Stimulated activated CD4-positive, alpha-beta T cell treated with anti-CD3 and anti-CD28 coated beads, Interleukin-1b, Interleukin-23, amount 100 ng/mL, for 24 hours (primary cell): ENCODE results near the gene NUTM2G.
"Not testable (repeated sequence)": the region's sequence is repeated elsewhere in the genome, so short reads cannot be mapped to it uniquely, and the experiment has no call there.

ENCODE experiments used
- DNase-seq, 4 experiments: peaks; one replicate each; pipeline ENCODE4 v3.0.0-alpha.2; 2020; ENCODE audit warnings: low read depth in 4 of 4, low spot score in 1 of 4

Gene NUTM2G

GRCh38 chr9:96942181-96942580, 13.5 kb downstream of the NUTM2G start:
- DNase-seq = not testable (repeated sequence)

DNA sequence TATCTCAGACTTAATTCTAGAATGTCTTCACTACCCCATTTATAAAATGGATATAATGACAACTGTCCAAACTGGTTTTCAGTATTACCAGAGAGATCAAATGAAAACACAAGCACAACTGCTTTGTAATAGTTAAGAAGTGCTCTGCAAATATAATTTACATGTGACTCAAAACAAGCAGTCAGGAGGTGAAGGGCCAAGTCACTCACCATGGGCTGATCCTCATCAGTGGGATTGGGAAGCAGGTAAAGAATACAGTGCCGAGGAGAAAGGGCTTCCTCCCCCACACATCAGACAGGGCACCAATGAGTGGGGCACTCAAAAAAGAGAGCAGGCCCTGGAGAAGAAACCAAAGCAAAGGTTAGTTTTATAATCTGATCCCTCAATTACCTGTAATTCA, 20.7 kb downstream of the NUTM2G start:
- DNase-seq = not testable (repeated sequence)

DNA sequence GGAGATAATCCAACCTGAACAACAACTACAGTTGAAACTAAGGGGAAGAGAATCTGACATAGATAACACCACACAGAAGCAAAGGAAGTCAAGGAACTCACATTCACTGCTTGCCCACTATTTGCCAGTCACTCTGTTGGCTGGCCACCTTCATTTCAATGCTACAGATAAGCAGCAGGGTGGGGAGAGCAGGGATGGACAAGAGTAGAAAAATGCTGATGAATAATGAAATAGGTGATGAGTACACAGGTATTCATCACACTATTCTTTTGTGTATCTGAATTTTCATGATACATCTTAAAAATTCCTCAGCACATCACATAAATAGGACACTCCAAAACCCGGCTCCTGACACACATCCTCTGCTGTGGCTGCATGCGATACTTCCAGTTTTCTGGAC, 21.9 kb downstream of the NUTM2G start:
- not testable (repeated sequence) for DNase-seq

- DNase-seq = not testable (repeated sequence)
Observed at GRCh38 chr9:96967591-96967990, 38.9 kb downstream of the NUTM2G start.

DNA sequence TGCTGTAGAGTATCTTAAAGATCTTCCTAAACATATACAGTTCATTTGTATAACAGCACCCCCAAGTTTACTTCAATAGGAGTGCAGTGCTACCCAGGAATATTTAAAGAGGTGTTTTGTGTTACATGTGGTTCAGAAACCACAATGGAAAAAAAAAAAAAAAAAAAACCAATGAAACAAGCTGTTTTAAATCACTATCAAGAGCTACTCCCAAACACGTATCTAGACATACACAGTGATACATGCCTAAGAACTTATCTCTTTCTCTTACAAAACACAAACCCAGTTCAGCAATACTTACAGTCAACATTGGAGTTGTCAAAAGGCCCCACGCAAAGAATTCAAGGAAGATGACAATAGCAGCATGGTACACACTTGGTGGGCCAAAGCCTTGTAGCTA, 43.9 kb downstream of the NUTM2G start:
- DNase-seq = not testable (repeated sequence)

DNA sequence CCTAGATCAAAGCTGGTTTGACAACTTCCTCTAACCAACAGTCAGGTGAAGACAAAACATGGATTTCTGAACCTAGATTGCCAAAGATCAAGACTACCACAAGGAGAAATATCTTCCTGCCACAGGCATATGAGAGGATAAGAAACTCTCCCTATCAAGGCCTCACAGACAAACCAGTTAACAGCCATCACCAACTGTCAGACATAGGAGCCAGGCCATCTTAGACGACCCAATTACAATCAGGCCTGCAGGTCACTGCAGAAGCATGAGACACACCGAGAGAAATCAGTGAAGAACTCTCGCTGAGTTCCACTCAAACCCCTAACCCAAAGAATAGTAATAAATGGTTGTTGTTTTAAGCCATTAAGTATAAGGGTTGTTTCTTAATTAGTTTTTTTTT, 45.4 kb downstream of the NUTM2G start:
- DNase-seq = not testable (repeated sequence)

GRCh38 chr9:96983496-96984122, 55.0 kb downstream of the NUTM2G start:
- not testable (repeated sequence) for DNase-seq

DNA sequence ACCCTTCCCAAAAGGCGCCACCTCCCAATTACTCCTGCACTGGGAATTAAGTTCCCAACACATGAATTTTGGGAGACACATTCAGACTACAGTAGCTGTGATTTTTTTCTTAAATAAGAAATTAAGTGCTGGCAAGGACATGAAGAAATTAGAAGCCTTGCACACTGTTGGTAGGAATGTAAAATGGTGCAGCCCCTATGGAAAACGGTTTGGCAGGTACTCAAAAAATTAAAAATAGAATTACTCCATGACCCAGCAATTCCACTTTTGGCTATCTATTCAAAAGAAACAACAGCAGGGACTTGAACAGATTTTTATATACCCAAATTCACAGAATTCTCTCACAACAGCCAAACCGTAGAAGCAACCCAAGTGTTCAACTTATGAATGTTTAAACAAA, 55.5 kb downstream of the NUTM2G start:
- not testable (repeated sequence) for DNase-seq

- DNase-seq = not testable (repeated sequence)
Observed at GRCh38 chr9:96984887-96985286, 56.2 kb downstream of the NUTM2G start.
